H1 (cell line): Measurements from ENCODE around the gene FOXO6. TPM values are rescaled to one million over a fixed set of nuclear protein-coding genes. Genes with fewer than 3 reads are reported as not detected.

Experiments
- CBX8 ChIP-seq: fragments of 300-800, 300-1000 bp; sonication (generic); IDR thresholded peaks from 2 replicates; pipeline ENCODE4 v1.7.1; 2016; ENCODE audit warnings: low read depth, low read length, borderline replicate concordance
- HDAC6 ChIP-seq: IDR thresholded peaks from one replicate; pipeline ENCODE4 v1.7.1; 2012; ENCODE audit warnings: low read depth, mild to moderate bottlenecking, inconsistent platforms, low read length, moderate library complexity
- SAP30 ChIP-seq: fragments of 300-600 bp; sonication (generic); IDR thresholded peaks from 2 replicates; pipeline ENCODE4 v1.7.1; 2012; ENCODE audit warnings: low read length, moderate library complexity, mild to moderate bottlenecking, inconsistent platforms; ENCODE audit not compliant: insufficient read depth, insufficient replicate concordance
- polyA plus RNA-seq, 7 experiments: library from polyadenylated mRNA; depleted of rRNA in 3 of 7; stranded (reverse) in 5 of 7; unstranded in 2 of 7; fragments of >200 nt in 5 of 7; fragments of 200-250 nt in 2 of 7; gene quantifications; 1 replicate in 5 of 7; 2 replicates in 1 of 7; 4 replicates in 1 of 7; pipeline versions ENCODE4 v1.2.1 to v1.2.3, GENCODE V29; 2011 to 2013; ENCODE audit warnings: missing spikeins in 2 of 7, mixed read lengths in 2 of 7
- total RNA-seq: library from RNA; stranded (reverse); fragmentation: NEBNext Ultra II Directional; extraction: Animal tissue kit (Norgen Biotek cat#: 25700); gene quantifications from 2 replicates; pipeline ENCODE4 v1.2.1, GENCODE V29; 2021
- TF ChIP-seq, protein P1 (sequence below): fragments of 300-600 bp; sonication (generic); IDR thresholded peaks from 2 replicates; pipeline ENCODE4 v1.7.1; 2012; ENCODE audit warnings: low read length, moderate library complexity, mild to moderate bottlenecking, inconsistent platforms; ENCODE audit not compliant: insufficient replicate concordance
- TF ChIP-seq, protein P2 (sequence below), 3 experiments: IDR thresholded peaks; 1 replicate in 2 of 3; 2 replicates in 1 of 3; pipeline versions ENCODE4 v1.5.1 to v1.6.1; 2011; ENCODE audit warnings: low read length in 3 of 3, mild to moderate bottlenecking in 3 of 3, inconsistent platforms in 2 of 3, low read depth in 1 of 3, moderate library complexity in 1 of 3; ENCODE audit not compliant: insufficient read depth in 1 of 3; ENCODE audit errors: control extremely low read depth in 1 of 3
- TF ChIP-seq, protein P3 (sequence below): IDR thresholded peaks from 2 replicates; pipeline ENCODE4 v1.6.1; 2011; ENCODE audit warnings: low read depth, mild to moderate bottlenecking, low read length; ENCODE audit not compliant: insufficient read depth

FOXO6 gene
- total and polyA plus RNA-seq, 2 of the 8 experiments (the other 6 are each of a cell fraction or from before 2014, with no cell fraction given), result 0.59 to 3.0 TPM

DNA sequence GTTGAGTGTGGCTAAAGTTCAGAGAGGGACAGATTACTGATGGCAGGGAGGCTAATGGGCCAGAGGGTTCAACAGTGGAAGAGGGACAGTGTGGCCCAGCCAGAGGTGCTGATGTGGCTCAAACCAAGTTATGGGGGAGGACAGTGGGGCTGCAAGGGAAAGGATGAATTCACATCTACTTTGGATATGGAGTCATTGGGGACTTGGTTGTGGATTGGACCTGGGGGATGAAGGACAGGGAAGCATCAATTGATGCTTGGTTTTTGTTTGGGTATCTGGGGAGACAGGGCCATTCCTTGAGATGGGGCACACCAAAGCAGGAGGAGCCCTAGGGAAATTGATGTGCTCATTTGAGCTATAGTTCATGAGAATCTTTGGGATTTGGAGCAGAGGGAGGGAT is 23.3 kb downstream of the FOXO6 start (continued):
- TF ChIP-seq, protein P1, sequence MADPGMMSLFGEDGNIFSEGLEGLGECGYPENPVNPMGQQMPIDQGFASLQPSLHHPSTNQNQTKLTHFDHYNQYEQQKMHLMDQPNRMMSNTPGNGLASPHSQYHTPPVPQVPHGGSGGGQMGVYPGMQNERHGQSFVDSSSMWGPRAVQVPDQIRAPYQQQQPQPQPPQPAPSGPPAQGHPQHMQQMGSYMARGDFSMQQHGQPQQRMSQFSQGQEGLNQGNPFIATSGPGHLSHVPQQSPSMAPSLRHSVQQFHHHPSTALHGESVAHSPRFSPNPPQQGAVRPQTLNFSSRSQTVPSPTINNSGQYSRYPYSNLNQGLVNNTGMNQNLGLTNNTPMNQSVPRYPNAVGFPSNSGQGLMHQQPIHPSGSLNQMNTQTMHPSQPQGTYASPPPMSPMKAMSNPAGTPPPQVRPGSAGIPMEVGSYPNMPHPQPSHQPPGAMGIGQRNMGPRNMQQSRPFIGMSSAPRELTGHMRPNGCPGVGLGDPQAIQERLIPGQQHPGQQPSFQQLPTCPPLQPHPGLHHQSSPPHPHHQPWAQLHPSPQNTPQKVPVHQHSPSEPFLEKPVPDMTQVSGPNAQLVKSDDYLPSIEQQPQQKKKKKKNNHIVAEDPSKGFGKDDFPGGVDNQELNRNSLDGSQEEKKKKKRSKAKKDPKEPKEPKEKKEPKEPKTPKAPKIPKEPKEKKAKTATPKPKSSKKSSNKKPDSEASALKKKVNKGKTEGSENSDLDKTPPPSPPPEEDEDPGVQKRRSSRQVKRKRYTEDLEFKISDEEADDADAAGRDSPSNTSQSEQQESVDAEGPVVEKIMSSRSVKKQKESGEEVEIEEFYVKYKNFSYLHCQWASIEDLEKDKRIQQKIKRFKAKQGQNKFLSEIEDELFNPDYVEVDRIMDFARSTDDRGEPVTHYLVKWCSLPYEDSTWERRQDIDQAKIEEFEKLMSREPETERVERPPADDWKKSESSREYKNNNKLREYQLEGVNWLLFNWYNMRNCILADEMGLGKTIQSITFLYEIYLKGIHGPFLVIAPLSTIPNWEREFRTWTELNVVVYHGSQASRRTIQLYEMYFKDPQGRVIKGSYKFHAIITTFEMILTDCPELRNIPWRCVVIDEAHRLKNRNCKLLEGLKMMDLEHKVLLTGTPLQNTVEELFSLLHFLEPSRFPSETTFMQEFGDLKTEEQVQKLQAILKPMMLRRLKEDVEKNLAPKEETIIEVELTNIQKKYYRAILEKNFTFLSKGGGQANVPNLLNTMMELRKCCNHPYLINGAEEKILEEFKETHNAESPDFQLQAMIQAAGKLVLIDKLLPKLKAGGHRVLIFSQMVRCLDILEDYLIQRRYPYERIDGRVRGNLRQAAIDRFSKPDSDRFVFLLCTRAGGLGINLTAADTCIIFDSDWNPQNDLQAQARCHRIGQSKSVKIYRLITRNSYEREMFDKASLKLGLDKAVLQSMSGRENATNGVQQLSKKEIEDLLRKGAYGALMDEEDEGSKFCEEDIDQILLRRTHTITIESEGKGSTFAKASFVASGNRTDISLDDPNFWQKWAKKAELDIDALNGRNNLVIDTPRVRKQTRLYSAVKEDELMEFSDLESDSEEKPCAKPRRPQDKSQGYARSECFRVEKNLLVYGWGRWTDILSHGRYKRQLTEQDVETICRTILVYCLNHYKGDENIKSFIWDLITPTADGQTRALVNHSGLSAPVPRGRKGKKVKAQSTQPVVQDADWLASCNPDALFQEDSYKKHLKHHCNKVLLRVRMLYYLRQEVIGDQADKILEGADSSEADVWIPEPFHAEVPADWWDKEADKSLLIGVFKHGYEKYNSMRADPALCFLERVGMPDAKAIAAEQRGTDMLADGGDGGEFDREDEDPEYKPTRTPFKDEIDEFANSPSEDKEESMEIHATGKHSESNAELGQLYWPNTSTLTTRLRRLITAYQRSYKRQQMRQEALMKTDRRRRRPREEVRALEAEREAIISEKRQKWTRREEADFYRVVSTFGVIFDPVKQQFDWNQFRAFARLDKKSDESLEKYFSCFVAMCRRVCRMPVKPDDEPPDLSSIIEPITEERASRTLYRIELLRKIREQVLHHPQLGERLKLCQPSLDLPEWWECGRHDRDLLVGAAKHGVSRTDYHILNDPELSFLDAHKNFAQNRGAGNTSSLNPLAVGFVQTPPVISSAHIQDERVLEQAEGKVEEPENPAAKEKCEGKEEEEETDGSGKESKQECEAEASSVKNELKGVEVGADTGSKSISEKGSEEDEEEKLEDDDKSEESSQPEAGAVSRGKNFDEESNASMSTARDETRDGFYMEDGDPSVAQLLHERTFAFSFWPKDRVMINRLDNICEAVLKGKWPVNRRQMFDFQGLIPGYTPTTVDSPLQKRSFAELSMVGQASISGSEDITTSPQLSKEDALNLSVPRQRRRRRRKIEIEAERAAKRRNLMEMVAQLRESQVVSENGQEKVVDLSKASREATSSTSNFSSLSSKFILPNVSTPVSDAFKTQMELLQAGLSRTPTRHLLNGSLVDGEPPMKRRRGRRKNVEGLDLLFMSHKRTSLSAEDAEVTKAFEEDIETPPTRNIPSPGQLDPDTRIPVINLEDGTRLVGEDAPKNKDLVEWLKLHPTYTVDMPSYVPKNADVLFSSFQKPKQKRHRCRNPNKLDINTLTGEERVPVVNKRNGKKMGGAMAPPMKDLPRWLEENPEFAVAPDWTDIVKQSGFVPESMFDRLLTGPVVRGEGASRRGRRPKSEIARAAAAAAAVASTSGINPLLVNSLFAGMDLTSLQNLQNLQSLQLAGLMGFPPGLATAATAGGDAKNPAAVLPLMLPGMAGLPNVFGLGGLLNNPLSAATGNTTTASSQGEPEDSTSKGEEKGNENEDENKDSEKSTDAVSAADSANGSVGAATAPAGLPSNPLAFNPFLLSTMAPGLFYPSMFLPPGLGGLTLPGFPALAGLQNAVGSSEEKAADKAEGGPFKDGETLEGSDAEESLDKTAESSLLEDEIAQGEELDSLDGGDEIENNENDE, result no peak
- TF ChIP-seq HDAC6 (no peak), CBX8 (no peak), SAP30 (no peak)
- TF ChIP-seq, protein P2, sequence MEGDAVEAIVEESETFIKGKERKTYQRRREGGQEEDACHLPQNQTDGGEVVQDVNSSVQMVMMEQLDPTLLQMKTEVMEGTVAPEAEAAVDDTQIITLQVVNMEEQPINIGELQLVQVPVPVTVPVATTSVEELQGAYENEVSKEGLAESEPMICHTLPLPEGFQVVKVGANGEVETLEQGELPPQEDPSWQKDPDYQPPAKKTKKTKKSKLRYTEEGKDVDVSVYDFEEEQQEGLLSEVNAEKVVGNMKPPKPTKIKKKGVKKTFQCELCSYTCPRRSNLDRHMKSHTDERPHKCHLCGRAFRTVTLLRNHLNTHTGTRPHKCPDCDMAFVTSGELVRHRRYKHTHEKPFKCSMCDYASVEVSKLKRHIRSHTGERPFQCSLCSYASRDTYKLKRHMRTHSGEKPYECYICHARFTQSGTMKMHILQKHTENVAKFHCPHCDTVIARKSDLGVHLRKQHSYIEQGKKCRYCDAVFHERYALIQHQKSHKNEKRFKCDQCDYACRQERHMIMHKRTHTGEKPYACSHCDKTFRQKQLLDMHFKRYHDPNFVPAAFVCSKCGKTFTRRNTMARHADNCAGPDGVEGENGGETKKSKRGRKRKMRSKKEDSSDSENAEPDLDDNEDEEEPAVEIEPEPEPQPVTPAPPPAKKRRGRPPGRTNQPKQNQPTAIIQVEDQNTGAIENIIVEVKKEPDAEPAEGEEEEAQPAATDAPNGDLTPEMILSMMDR (IDR thresholded peaks at IDR 0.05; ENCODE audit: control extremely low read depth in 1 of 3, insufficient read depth in 1 of 3, low read depth in 1 of 3, low read length in 3 of 3), result no peak
- TF ChIP-seq, protein P3, sequence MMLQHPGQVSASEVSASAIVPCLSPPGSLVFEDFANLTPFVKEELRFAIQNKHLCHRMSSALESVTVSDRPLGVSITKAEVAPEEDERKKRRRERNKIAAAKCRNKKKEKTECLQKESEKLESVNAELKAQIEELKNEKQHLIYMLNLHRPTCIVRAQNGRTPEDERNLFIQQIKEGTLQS, result no peak
